A673 (cell line): Measurements from ENCODE around the gene SPDYE18.
"Not testable (repeated sequence)": the region's sequence is repeated elsewhere in the genome, so short reads cannot be mapped to it uniquely, and the experiment has no call there.

Experiments used
- CTCF ChIP-seq: fragments of 300-800, 200-600 bp; sonication (generic); conservative IDR thresholded peaks from 2 replicates; pipeline ENCODE4 v1.5.1; 2017; ENCODE audit warnings: low read depth, mild to moderate bottlenecking, antibody characterized with exemption, low read length, moderate library complexity, mixed read lengths
- EZH2 ChIP-seq: fragments of 200-600 bp; sonication (generic); IDR thresholded peaks from 2 replicates; pipeline ENCODE4 v1.6.1; 2017; ENCODE audit warnings: borderline replicate concordance, low read depth, mild to moderate bottlenecking, mixed read lengths, antibody characterized with exemption, low read length; ENCODE audit not compliant: poor library complexity, severe bottlenecking

- TF ChIP-seq EZH2, CTCF: not testable (repeated sequence)
Measured at GRCh38 chr7:77008000-77008399, 54.4 kb downstream of the SPDYE18 start.
